RWPE1 (cell line): ENCODE data around the gene UNC5B.

Experiments
- CTCF ChIA-PET: fragments of 350-600 bp; sonication (Branson Sonifier 250); formaldehyde crosslinking; extraction: SDS; loops from one replicate; lab custom pipeline; 2021; lab: Yijun Ruan, JAX
- POLR2A ChIA-PET: fragments of 400-600 bp; formaldehyde crosslinking; extraction: SDS; loops from one replicate; lab custom pipeline; 2020; ENCODE audit warnings: antibody characterized with exemption; ENCODE audit not compliant: low non-redundant PET; lab: Yijun Ruan, JAX
- DNase-seq: peaks from one replicate; pipeline ENCODE4 v3.0.0; 2012; ENCODE audit warnings: low spot score
- H3K27ac ChIP-seq: fragments of 450-650 bp; 2 replicates; pipeline ENCODE4 v1.5.1; 2017
- CTCF ChIP-seq: fragments of 450-650 bp; conservative IDR thresholded peaks from 2 replicates; pipeline ENCODE4 v1.5.1; 2017; ENCODE audit warnings: low read depth, mild to moderate bottlenecking

UNC5B gene

GRCh38 chr10:71252220-71252619 is 39.9 kb downstream of the UNC5B start:
- peak overlapping the region; percentile 99 for H3K27ac ChIP-seq
- no peak for TF ChIP-seq CTCF
- CTCF ChIA-PET, result interaction anchor here (0.6 to 1.2 kb wide), 2 partner anchors 18 to 43 kb away, joined by 3 to 4 read pairs; no protein-coding TSS in a partner anchor
- POLR2A ChIA-PET, result no interaction called here
- no peak for DNase-seq

- no peak for TF ChIP-seq CTCF
- peak overlapping the region; percentile 99 for H3K27ac ChIP-seq
- ChIA-PET CTCF (interaction anchor here (0.6 kb wide), 2 partner anchors 13 to 229 kb away, joined by 3 to 4 read pairs; no protein-coding TSS in a partner anchor), POLR2A (no interaction called here)
- no peak for DNase-seq
Measured at GRCh38 chr10:71253981-71254818, 41.8 kb downstream of the UNC5B start.

- TF ChIP-seq CTCF, result no peak
- ChIA-PET POLR2A (no interaction called here), CTCF (interaction anchor here (0.6 to 1.2 kb wide), 2 partner anchors 12 to 15 kb away, joined by 3 to 9 read pairs; no protein-coding TSS in a partner anchor)
- DNase-seq, result no peak
- peak overlapping the region; percentile 99 for H3K27ac ChIP-seq
Measured at GRCh38 chr10:71254834-71255549, 42.6 kb downstream of the UNC5B start.

- no peak for TF ChIP-seq CTCF
- ChIA-PET POLR2A (no interaction called here), CTCF (interaction anchor here (0.6 to 1.2 kb wide), 3 partner anchors 14 to 1431 kb away, joined by 3 to 9 read pairs (median 4); no protein-coding TSS in a partner anchor)
- peak overlapping the region; percentile 99 for H3K27ac ChIP-seq
- DNase-seq, result no peak
Measured at GRCh38 chr10:71255550-71255807, 43.1 kb downstream of the UNC5B start.

GRCh38 chr10:71255808-71256660 is 43.7 kb downstream of the UNC5B start:
- peak overlapping the region; percentile 99 for H3K27ac ChIP-seq
- ChIA-PET POLR2A (no interaction called here), CTCF (interaction anchor here (0.5 to 1.8 kb wide), 6 partner anchors 10 to 1431 kb away, joined by 3 to 9 read pairs (median 4); no protein-coding TSS in a partner anchor)
- peak; percentile 84 for DNase-seq
- no peak for TF ChIP-seq CTCF
